VCaP (cell line): ENCODE results near the gene C1orf94.

Experiments
- H3K27ac ChIP-seq: fragments of 450-650 bp; 2 replicates; pipeline ENCODE4 v1.5.1; 2017
- TF ChIP-seq, protein P1 (sequence below): fragments of 450-650 bp; conservative IDR thresholded peaks from 2 replicates; pipeline ENCODE4 v1.5.1; 2017; ENCODE audit warnings: mild to moderate bottlenecking, moderate library complexity

C1orf94 gene

DNA sequence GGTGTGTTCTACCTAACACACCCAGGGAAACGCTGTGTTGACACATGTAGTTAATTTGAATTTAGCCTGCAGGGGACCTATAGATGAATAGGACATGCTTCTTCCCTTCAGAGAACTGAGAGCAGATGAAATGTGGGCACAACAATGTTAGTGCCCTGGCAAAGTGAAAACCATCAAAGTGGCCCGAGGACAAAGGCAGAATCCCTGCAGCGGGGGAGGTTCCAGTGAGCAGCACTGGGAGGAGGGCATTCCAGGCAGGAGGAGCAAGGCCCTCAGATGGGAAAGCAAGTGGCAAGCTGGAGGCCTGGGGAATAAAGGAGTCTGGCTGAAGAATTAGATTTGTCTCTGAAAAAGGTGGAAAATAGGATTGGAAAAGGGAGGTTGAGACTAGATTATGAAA is 37.2 kb downstream of the C1orf94 start:
- H3K27ac ChIP-seq = no peak overlapping the region
- TF ChIP-seq, protein P1, sequence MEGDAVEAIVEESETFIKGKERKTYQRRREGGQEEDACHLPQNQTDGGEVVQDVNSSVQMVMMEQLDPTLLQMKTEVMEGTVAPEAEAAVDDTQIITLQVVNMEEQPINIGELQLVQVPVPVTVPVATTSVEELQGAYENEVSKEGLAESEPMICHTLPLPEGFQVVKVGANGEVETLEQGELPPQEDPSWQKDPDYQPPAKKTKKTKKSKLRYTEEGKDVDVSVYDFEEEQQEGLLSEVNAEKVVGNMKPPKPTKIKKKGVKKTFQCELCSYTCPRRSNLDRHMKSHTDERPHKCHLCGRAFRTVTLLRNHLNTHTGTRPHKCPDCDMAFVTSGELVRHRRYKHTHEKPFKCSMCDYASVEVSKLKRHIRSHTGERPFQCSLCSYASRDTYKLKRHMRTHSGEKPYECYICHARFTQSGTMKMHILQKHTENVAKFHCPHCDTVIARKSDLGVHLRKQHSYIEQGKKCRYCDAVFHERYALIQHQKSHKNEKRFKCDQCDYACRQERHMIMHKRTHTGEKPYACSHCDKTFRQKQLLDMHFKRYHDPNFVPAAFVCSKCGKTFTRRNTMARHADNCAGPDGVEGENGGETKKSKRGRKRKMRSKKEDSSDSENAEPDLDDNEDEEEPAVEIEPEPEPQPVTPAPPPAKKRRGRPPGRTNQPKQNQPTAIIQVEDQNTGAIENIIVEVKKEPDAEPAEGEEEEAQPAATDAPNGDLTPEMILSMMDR = no peak

DNA sequence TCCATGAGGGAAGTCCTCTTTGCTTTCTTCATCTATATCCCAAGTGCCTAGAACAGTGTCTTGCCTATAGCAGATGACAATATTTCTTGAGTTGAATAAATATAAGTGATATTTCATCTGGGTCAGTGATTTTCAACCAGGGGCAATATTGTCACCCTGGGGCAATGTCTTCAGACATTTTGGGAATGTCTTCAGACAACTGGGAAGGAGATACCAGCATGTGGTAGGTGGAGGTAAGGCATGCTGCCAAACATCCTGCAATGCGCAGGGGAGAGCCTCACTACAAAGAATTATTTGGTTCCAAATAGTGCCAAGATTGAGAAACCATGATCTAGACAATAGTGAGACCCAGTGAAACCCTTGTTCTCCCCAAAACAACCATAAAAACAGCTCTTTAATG is 54.7 kb downstream of the C1orf94 start:
- TF ChIP-seq, protein P1 = no peak

DNA sequence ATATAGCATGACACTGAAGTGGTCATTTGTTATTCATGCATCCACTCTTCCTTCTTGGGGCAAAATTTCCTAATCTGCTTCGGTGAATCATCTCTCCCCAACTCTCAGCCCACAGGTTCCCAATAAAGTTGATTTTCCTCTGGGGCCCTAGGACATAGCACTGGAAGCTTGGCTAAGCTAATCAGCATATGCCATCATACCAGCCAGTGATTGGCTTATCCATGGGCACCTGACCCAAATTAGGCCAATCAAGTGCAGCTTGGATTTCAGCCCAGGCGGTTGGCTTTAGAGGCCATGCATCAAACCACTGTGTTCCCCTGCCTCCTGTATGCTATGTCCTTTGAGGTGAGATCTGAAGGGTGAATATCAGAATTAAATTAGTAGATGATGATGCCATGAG is 58.9 kb downstream of the C1orf94 start:
- TF ChIP-seq, protein P1 = no peak
- H3K27ac ChIP-seq = no peak overlapping the region

More for the DNA sequence above, 54.7 kb downstream of the C1orf94 start:
- no peak overlapping the region for H3K27ac ChIP-seq

DNA sequence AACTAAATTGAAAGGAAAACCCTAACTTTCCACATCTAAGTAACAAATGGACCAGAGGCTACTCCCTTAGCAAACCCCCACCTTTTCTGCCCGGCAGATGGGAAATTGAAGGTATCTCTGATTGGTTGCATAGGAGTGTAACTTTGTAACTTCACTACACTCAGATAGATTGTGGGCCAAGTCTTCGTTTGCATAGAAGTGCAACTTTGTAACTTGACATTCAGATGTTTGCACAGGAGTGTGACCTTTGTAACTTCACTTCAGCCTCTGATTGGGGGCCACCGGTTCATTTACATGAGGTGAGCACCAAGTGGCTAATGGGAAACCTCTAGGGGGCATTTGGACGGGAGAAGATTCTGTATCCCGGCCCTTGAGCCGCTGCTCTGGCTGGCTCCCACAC is 59.4 kb downstream of the C1orf94 start:
- H3K27ac ChIP-seq = no peak overlapping the region
- TF ChIP-seq, protein P1 = no peak

DNA sequence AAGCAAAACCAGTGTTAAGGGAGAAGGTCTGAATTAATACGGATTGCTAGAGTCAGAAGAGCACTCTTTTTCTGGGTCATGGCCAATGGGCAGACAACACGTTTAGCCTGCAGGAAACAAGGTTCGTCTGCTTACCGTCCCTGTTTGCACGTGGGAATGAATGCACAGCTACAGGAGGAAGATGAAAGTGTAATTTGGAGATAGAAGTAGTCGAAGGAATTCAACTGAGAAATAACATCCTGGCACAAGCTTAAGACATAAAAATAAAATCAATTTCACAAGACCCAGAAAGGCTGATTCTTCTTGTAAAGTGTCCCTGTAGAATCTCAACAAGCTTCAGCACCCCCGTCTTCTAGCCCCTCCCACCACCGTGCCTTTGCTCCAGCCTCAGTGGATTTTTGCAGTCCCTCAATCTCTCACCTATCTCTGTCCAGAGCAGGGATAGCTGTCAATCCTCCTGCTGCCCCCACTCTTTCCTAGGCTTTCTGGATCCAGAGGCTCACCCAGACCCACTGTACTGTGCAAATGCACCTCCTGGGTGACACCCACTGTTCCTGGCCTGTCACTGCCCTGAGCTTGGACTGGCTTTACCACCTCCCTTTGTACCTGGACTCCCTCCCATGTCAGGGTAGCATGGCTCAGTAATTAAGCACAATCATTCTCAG is 60.6 kb downstream of the C1orf94 start:
- TF ChIP-seq, protein P1 = no peak
- H3K27ac ChIP-seq = no peak overlapping the region

DNA sequence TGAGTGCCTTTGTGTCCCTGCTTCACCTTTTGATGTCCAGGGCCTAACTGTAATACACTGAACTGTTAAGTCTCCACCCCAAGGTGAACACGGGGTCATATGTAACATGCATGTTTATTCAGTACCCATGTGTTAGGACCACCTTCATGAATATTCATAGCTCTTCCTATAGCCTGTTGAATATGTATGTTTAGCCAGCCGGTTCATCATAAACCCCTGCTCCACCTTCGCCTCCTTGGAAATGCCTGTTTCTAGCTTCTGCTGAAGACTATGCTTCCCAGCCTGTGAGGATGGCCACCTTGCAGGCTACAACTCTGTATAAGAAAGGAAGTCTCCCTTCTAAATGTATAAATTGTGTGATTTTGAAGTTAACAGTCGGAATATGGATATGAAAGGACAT is 69.3 kb downstream of the C1orf94 start:
- TF ChIP-seq, protein P1 = no peak
- no peak overlapping the region for H3K27ac ChIP-seq

DNA sequence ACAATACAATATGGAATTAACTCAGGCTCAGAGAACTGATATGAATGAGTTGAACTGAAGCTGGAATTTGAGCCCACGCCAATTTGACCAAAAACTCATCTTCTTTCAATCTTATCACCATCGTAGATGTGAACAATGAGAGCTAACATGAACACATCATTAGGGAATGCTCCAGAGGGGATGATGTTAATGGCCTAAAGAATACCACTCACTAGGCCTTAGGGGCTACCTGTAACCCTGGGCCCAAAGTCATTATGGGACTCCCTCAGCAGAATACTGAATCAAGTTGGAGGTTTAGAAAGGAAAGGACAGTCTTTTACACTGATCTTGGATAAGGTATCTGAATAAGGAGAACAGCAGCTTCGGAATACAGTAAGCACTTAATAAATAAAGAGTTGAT is 73.6 kb downstream of the C1orf94 start:
- TF ChIP-seq, protein P1 = no peak
- H3K27ac ChIP-seq = no peak overlapping the region
